NCI-H187 treated with DMSO at 0.1 percent for 48 hours (cell line): Measurements from ENCODE around the gene MB.

Source experiments
- DNase-seq: peaks from one replicate; lab custom pipeline; 2025; lab: John Stamatoyannopoulos, UW

The MB gene

GRCh38 chr22:35572556-35572955 is 44.6 kb downstream of the MB start:
- no peak for DNase-seq

- DNase-seq = no peak
Measured at GRCh38 chr22:35570686-35571194, 46.4 kb downstream of the MB start.

GRCh38 chr22:35569916-35570315 is 47.2 kb downstream of the MB start:
- DNase-seq = no peak

GRCh38 chr22:35568751-35569739 is 48.1 kb downstream of the MB start:
- no peak for DNase-seq

GRCh38 chr22:35567351-35568141 is 49.6 kb downstream of the MB start:
- no peak for DNase-seq

- no peak for DNase-seq
Measured at GRCh38 chr22:35564975-35565867, 51.9 kb downstream of the MB start.

GRCh38 chr22:35563211-35563610 is 53.9 kb downstream of the MB start:
- no peak for DNase-seq

- DNase-seq = no peak
Measured at GRCh38 chr22:35561796-35562526, 55.2 kb downstream of the MB start.

GRCh38 chr22:35560824-35561223 is 56.3 kb downstream of the MB start:
- DNase-seq = no peak

- no peak for DNase-seq
Measured at GRCh38 chr22:35560366-35560765, 56.8 kb downstream of the MB start.

GRCh38 chr22:35559354-35560005 is 57.6 kb downstream of the MB start:
- no peak for DNase-seq

- no peak for DNase-seq
Measured at GRCh38 chr22:35558719-35559118, 58.4 kb downstream of the MB start.

GRCh38 chr22:35558031-35558430 is 59.1 kb downstream of the MB start:
- no peak for DNase-seq
